ENCODE results near the gene PERM1.

The PERM1 gene

DNA sequence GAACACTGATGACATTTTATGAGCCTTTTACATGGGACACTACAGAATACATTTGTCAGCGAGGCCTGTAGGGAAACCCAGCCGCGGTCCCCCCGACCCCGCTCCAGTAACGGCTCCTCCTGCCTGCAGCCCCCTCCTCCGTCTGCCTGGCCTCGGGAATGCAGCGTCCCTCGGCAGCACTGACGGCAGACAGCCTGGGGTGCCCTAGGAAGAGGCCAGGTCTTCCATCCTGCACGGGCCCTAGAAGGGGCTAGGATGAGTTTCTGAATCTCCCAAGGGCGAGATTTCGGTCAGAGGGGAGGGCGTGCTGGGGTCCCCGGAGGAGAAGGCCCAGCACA is 49.8 kb downstream of the PERM1 start:
- TF ChIP-seq, protein P1, sequence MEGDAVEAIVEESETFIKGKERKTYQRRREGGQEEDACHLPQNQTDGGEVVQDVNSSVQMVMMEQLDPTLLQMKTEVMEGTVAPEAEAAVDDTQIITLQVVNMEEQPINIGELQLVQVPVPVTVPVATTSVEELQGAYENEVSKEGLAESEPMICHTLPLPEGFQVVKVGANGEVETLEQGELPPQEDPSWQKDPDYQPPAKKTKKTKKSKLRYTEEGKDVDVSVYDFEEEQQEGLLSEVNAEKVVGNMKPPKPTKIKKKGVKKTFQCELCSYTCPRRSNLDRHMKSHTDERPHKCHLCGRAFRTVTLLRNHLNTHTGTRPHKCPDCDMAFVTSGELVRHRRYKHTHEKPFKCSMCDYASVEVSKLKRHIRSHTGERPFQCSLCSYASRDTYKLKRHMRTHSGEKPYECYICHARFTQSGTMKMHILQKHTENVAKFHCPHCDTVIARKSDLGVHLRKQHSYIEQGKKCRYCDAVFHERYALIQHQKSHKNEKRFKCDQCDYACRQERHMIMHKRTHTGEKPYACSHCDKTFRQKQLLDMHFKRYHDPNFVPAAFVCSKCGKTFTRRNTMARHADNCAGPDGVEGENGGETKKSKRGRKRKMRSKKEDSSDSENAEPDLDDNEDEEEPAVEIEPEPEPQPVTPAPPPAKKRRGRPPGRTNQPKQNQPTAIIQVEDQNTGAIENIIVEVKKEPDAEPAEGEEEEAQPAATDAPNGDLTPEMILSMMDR (IDR thresholded peaks at IDR 0.05; ENCODE audit: extremely low read depth, missing control alignments) = no peak
- DNase-seq (ENCODE audit: low spot score) = no peak

GRCh38 chr1:931380-932172 is 50.3 kb downstream of the PERM1 start:
- DNase-seq (ENCODE audit: low spot score) = no peak
- TF ChIP-seq, protein P1 (IDR thresholded peaks at IDR 0.05; ENCODE audit: extremely low read depth, missing control alignments) = no peak

DNA sequence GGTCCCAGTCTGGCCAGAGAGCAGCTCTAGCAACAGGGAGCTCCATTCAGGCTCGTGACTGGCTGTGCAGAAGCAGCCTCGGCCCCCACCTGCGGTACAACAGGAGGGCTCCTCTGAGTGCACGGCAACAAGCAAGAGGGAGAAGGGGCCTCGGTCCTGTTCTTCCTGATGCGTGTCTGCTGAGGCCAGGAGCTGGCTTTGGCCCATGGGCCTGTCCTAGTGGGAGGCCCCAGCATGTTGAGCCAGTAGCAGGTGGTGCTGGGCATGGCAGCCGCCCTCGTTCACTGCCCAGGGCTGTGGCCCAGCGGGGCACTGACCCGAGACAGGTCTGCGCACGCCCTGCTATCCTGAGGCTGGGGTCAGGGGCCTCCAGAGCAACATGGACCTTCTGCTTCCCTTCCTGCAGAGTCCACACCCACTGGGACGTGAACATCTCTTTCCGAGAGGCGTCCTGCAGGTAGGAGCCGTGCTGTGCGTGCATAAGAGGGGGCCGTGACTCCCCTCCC is 51.2 kb downstream of the PERM1 start:
- DNase-seq (ENCODE audit: low spot score) = no peak
- TF ChIP-seq, protein P1 (IDR thresholded peaks at IDR 0.05; ENCODE audit: extremely low read depth, missing control alignments) = no peak

GRCh38 chr1:929712-930632 is 51.9 kb downstream of the PERM1 start:
- TF ChIP-seq, protein P1 (IDR thresholded peaks at IDR 0.05; ENCODE audit: extremely low read depth, missing control alignments) = no peak
- no peak for DNase-seq (ENCODE audit: low spot score)

- TF ChIP-seq, protein P1 (IDR thresholded peaks at IDR 0.05; ENCODE audit: extremely low read depth, missing control alignments) = no peak
Measured at GRCh38 chr1:928825-929661, 52.9 kb downstream of the PERM1 start.

DNA sequence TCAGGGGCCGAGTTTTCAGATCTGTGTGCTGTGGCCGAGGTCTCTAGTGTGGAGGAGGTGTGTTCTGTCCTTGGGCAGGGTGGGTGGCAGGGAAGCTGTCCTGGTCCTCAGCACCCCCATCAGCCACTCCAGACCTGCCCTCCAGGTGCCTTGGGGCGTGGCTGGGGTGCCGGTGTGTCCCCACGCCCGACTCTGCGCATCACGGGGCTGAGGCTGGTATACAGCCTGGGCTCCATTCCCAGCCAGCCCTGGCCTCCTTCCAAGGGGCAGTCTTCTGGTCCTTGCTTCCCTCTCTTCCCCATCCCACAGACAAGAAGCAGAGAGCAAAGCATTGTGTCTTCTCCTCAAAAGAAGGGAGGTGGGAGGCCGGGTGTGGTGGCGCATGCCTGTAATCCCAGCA is 54.1 kb downstream of the PERM1 start:
- TF ChIP-seq, protein P1 (IDR thresholded peaks at IDR 0.05; ENCODE audit: extremely low read depth, missing control alignments) = no peak
- DNase-seq (ENCODE audit: low spot score) = no peak

More at GRCh38 chr1:928825-929661, 52.9 kb downstream of the PERM1 start:
- no peak for DNase-seq (ENCODE audit: low spot score)
